WTC11 (cell line): ENCODE data around the gene KICS2. TPM values are rescaled to one million over a fixed set of nuclear protein-coding genes. Genes with fewer than 3 reads are reported as not detected.

Experiments
- ATAC-seq: fragments of 200-7000 bp; cut with Tn5 transposase; 2 replicates; pipeline ENCODE4 v1.10.0; 2021; ENCODE audit warnings: mild to moderate bottlenecking, moderate library complexity
- CTCF ChIA-PET: fragments of 300-600 bp; sonication (Branson Sonifier 250); formaldehyde crosslinking; loops from one replicate; lab custom pipeline; 2021; ENCODE audit warnings: antibody characterized with exemption; lab: Charles Lee
- POLR2A ChIA-PET: fragments of 350-600 bp; sonication (Branson Sonifier 250); formaldehyde crosslinking; loops from one replicate; lab custom pipeline; 2021; ENCODE audit warnings: antibody characterized with exemption; lab: Charles Lee
- DNase-seq: peaks from one replicate; pipeline ENCODE4 v3.0.0; 2021; ENCODE audit warnings: low spot score
- H3K27ac Mint-ChIP-seq: 2 replicates; pipeline ENCODE4 v1.8.0; 2021; ENCODE audit warnings: mixed read lengths
- H3K27me3 Mint-ChIP-seq: 2 replicates; pipeline ENCODE4 v1.8.0; 2021; ENCODE audit warnings: low read depth, mild to moderate bottlenecking, moderate library complexity, mixed read lengths
- H3K36me3 Mint-ChIP-seq: 2 replicates; pipeline ENCODE4 v1.8.0; 2021; ENCODE audit warnings: mixed read lengths
- H3K4me1 Mint-ChIP-seq: 2 replicates; pipeline ENCODE4 v1.8.0; 2022; ENCODE audit warnings: mixed read lengths
- H3K4me3 Mint-ChIP-seq: 2 replicates; pipeline ENCODE4 v1.8.0; 2021; ENCODE audit warnings: mild to moderate bottlenecking, moderate library complexity, mixed read lengths
- H3K9me3 Mint-ChIP-seq: 2 replicates; pipeline ENCODE4 v1.8.0; 2021; ENCODE audit warnings: mixed read lengths
- GABPB1 ChIP-seq: sonication (generic); formaldehyde crosslinking; IDR thresholded peaks from 2 replicates; pipeline ENCODE4 v1.8.1; 2023; ENCODE audit warnings: mild to moderate bottlenecking, missing genetic modification reagents
- JUN ChIP-seq: sonication (generic); formaldehyde crosslinking; IDR thresholded peaks from 2 replicates; pipeline ENCODE4 v1.8.0; 2023; ENCODE audit warnings: mild to moderate bottlenecking, missing genetic modification reagents
- NFE2L1 ChIP-seq: sonication (generic); formaldehyde crosslinking; IDR thresholded peaks from 2 replicates; pipeline ENCODE4 v1.8.1; 2023; ENCODE audit warnings: missing genetic modification reagents
- OVOL2 ChIP-seq: fragments of 250-450 bp; sonication (Bioruptor Pico); IDR thresholded peaks from 2 replicates; pipeline ENCODE4 v1.9.0; 2021; ENCODE audit warnings: mild to moderate bottlenecking, borderline replicate concordance
- SMAD4 ChIP-seq: sonication (generic); formaldehyde crosslinking; IDR thresholded peaks from 2 replicates; pipeline ENCODE4 v1.8.0; 2022; ENCODE audit warnings: mild to moderate bottlenecking, missing genetic modification reagents
- ZNF232 ChIP-seq: sonication (generic); formaldehyde crosslinking; IDR thresholded peaks from 2 replicates; pipeline ENCODE4 v1.8.0; 2022; ENCODE audit warnings: mild to moderate bottlenecking, missing genetic modification reagents
- ZNF671 ChIP-seq: fragments of 250-450 bp; sonication (Bioruptor Pico); IDR thresholded peaks from 2 replicates; pipeline ENCODE4 v1.8.0; 2021; ENCODE audit warnings: mild to moderate bottlenecking
- total RNA-seq: library from RNA; stranded (reverse); gene quantifications from 3 replicates; pipeline ENCODE4 v1.2.3, GENCODE V29; 2021
- TF ChIP-seq, protein P1 (sequence below): sonication (generic); formaldehyde crosslinking; IDR thresholded peaks from 2 replicates; pipeline ENCODE4 v1.8.0; 2023; ENCODE audit warnings: missing genetic modification reagents, mild to moderate bottlenecking, borderline replicate concordance
- TF ChIP-seq, protein P2 (sequence below): sonication (generic); formaldehyde crosslinking; IDR thresholded peaks from 2 replicates; pipeline ENCODE4 v1.8.1; 2023; ENCODE audit warnings: mild to moderate bottlenecking, missing genetic modification reagents, moderate library complexity
- TF ChIP-seq, protein P3 (sequence below): sonication (generic); formaldehyde crosslinking; IDR thresholded peaks from 2 replicates; pipeline ENCODE4 v1.8.0; 2022; ENCODE audit warnings: mild to moderate bottlenecking, missing genetic modification reagents
- TF ChIP-seq, protein P4 (sequence below): sonication (generic); formaldehyde crosslinking; IDR thresholded peaks from 2 replicates; pipeline ENCODE4 v1.8.0; 2023; ENCODE audit warnings: missing genetic modification reagents
- TF ChIP-seq, protein P5 (sequence below): fragments of 200-600 bp; IDR thresholded peaks from 2 replicates; pipeline ENCODE4 v1.8.0; 2022; ENCODE audit warnings: antibody characterized with exemption
- TF ChIP-seq, protein P6 (sequence below): fragments of 250-450 bp; sonication (Bioruptor Pico); IDR thresholded peaks from 2 replicates; pipeline ENCODE4 v1.9.0; 2021; ENCODE audit warnings: mild to moderate bottlenecking, borderline replicate concordance
- TF ChIP-seq, protein P7 (sequence below): sonication (generic); formaldehyde crosslinking; IDR thresholded peaks from 2 replicates; pipeline ENCODE4 v1.8.0; 2022; ENCODE audit warnings: missing genetic modification reagents
- TF ChIP-seq, protein P8 (sequence below): fragments of 250-450 bp; sonication (Bioruptor Pico); IDR thresholded peaks from 2 replicates; pipeline ENCODE4 v1.8.0; 2021; ENCODE audit warnings: mild to moderate bottlenecking
- TF ChIP-seq, protein P9 (sequence below): sonication (generic); formaldehyde crosslinking; IDR thresholded peaks from 2 replicates; pipeline ENCODE4 v1.8.1; 2022; ENCODE audit warnings: mild to moderate bottlenecking, moderate library complexity, missing genetic modification reagents

Gene KICS2
- total RNA-seq, 1 experiment from 2014 or later: 10.7 TPM

DNA sequence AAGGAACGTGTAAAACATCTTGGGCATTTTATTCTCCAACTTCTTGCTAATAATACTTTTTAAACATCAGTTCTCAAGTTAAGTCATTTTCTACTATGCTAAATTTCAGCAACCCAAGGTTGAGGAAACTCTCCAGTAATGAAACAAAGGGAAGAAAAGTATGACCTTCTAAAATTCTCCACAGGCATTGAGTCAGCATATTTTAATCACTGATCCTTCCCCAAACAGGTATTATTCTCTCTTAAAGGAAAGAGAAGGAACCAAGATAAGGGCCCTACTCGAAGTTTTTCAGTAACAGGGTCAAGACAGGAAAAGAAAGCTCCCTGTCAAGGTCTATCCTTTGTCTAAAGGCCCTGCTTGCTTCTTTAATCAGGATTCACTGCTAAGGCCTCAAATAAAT, 3.0 kb downstream of the KICS2 start:
- Mint-ChIP-seq H3K27ac (peak overlapping the region; percentile 91), H3K4me3 (peak overlapping the region; percentile 26), H3K36me3 (no peaks in the 10 kb centered on the region), H3K27me3 (no peaks in the 10 kb centered on the region), H3K9me3 (no peaks in the 10 kb centered on the region), H3K4me1 (peaks cover 34% of the 10 kb centered on the region)
- POLR2A ChIA-PET: interaction anchor here (1.0 kb wide), 1 partner anchor 185 kb away, joined by 4 read pairs; the partner anchor contains the start of gene XPOT
- DNase-seq (no peak), ATAC-seq (no peak)
- TF ChIP-seq JUN: no peak
- TF ChIP-seq OVOL2 (CRISPR knock-in tag): no peak
- TF ChIP-seq, protein P1, sequence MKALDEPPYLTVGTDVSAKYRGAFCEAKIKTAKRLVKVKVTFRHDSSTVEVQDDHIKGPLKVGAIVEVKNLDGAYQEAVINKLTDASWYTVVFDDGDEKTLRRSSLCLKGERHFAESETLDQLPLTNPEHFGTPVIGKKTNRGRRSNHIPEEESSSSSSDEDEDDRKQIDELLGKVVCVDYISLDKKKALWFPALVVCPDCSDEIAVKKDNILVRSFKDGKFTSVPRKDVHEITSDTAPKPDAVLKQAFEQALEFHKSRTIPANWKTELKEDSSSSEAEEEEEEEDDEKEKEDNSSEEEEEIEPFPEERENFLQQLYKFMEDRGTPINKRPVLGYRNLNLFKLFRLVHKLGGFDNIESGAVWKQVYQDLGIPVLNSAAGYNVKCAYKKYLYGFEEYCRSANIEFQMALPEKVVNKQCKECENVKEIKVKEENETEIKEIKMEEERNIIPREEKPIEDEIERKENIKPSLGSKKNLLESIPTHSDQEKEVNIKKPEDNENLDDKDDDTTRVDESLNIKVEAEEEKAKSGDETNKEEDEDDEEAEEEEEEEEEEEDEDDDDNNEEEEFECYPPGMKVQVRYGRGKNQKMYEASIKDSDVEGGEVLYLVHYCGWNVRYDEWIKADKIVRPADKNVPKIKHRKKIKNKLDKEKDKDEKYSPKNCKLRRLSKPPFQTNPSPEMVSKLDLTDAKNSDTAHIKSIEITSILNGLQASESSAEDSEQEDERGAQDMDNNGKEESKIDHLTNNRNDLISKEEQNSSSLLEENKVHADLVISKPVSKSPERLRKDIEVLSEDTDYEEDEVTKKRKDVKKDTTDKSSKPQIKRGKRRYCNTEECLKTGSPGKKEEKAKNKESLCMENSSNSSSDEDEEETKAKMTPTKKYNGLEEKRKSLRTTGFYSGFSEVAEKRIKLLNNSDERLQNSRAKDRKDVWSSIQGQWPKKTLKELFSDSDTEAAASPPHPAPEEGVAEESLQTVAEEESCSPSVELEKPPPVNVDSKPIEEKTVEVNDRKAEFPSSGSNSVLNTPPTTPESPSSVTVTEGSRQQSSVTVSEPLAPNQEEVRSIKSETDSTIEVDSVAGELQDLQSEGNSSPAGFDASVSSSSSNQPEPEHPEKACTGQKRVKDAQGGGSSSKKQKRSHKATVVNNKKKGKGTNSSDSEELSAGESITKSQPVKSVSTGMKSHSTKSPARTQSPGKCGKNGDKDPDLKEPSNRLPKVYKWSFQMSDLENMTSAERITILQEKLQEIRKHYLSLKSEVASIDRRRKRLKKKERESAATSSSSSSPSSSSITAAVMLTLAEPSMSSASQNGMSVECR (CRISPR knock-in tag): no peak
- TF ChIP-seq ZNF671 (CRISPR knock-in tag): no peak
- TF ChIP-seq, protein P2, sequence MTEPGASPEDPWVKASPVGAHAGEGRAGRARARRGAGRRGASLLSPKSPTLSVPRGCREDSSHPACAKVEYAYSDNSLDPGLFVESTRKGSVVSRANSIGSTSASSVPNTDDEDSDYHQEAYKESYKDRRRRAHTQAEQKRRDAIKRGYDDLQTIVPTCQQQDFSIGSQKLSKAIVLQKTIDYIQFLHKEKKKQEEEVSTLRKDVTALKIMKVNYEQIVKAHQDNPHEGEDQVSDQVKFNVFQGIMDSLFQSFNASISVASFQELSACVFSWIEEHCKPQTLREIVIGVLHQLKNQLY (CRISPR knock-in tag): no peak
- TF ChIP-seq, protein P3, sequence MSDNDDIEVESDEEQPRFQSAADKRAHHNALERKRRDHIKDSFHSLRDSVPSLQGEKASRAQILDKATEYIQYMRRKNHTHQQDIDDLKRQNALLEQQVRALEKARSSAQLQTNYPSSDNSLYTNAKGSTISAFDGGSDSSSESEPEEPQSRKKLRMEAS: no peak
- TF ChIP-seq, protein P4, sequence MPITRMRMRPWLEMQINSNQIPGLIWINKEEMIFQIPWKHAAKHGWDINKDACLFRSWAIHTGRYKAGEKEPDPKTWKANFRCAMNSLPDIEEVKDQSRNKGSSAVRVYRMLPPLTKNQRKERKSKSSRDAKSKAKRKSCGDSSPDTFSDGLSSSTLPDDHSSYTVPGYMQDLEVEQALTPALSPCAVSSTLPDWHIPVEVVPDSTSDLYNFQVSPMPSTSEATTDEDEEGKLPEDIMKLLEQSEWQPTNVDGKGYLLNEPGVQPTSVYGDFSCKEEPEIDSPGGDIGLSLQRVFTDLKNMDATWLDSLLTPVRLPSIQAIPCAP (CRISPR knock-in tag): no peak
- no peak for TF ChIP-seq SMAD4 (CRISPR knock-in tag)
- TF ChIP-seq, protein P5, sequence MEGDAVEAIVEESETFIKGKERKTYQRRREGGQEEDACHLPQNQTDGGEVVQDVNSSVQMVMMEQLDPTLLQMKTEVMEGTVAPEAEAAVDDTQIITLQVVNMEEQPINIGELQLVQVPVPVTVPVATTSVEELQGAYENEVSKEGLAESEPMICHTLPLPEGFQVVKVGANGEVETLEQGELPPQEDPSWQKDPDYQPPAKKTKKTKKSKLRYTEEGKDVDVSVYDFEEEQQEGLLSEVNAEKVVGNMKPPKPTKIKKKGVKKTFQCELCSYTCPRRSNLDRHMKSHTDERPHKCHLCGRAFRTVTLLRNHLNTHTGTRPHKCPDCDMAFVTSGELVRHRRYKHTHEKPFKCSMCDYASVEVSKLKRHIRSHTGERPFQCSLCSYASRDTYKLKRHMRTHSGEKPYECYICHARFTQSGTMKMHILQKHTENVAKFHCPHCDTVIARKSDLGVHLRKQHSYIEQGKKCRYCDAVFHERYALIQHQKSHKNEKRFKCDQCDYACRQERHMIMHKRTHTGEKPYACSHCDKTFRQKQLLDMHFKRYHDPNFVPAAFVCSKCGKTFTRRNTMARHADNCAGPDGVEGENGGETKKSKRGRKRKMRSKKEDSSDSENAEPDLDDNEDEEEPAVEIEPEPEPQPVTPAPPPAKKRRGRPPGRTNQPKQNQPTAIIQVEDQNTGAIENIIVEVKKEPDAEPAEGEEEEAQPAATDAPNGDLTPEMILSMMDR: no peak
- TF ChIP-seq ZNF232 (CRISPR knock-in tag): no peak
- TF ChIP-seq, all 79 proteins: peak for 0
- CTCF ChIA-PET: interaction anchor here (1.0 to 1.2 kb wide), 2 partner anchors 38 to 376 kb away, joined by 3 read pairs; no protein-coding TSS in a partner anchor

DNA sequence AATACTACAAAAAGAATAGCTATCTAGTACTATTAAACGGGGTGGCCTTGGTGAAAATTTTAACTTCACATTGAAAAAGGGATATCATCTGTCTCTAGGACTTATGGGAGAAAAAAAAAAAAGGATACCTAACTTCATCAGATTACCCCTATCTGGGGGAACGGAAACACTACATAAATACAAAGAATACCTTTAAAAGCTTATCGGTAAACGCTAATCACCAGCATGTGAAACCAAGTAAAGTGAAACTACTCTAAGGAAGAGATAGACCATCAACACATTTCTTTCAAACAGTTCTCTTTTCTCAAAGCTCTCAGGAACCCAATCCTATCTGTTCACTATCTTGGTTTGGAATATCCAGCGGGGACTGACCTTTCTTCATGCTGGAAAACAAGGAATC, 3.5 kb downstream of the KICS2 start:
- peaks cover 34% of the 10 kb centered on the region for H3K4me1 Mint-ChIP-seq
- ATAC-seq: no peak
- no peaks in the 10 kb centered on the region for H3K27me3 Mint-ChIP-seq
- H3K4me3 Mint-ChIP-seq: no peak overlapping the region
- no peaks in the 10 kb centered on the region for H3K9me3 Mint-ChIP-seq
- DNase-seq: no peak
- peak overlapping the region; percentile 77 for H3K27ac Mint-ChIP-seq
- no peaks in the 10 kb centered on the region; the same call in 1 of the 2 replicates for H3K36me3 Mint-ChIP-seq
- ChIA-PET POLR2A (interaction anchor here (1.0 kb wide), 1 partner anchor 185 kb away, joined by 4 read pairs; the partner anchor contains the start of gene XPOT), CTCF (interaction anchor here (0.6 to 1.2 kb wide), 3 partner anchors 38 to 375 kb away, joined by 3 to 4 read pairs (median 3); no protein-coding TSS in a partner anchor)
- TF ChIP-seq, protein P6, sequence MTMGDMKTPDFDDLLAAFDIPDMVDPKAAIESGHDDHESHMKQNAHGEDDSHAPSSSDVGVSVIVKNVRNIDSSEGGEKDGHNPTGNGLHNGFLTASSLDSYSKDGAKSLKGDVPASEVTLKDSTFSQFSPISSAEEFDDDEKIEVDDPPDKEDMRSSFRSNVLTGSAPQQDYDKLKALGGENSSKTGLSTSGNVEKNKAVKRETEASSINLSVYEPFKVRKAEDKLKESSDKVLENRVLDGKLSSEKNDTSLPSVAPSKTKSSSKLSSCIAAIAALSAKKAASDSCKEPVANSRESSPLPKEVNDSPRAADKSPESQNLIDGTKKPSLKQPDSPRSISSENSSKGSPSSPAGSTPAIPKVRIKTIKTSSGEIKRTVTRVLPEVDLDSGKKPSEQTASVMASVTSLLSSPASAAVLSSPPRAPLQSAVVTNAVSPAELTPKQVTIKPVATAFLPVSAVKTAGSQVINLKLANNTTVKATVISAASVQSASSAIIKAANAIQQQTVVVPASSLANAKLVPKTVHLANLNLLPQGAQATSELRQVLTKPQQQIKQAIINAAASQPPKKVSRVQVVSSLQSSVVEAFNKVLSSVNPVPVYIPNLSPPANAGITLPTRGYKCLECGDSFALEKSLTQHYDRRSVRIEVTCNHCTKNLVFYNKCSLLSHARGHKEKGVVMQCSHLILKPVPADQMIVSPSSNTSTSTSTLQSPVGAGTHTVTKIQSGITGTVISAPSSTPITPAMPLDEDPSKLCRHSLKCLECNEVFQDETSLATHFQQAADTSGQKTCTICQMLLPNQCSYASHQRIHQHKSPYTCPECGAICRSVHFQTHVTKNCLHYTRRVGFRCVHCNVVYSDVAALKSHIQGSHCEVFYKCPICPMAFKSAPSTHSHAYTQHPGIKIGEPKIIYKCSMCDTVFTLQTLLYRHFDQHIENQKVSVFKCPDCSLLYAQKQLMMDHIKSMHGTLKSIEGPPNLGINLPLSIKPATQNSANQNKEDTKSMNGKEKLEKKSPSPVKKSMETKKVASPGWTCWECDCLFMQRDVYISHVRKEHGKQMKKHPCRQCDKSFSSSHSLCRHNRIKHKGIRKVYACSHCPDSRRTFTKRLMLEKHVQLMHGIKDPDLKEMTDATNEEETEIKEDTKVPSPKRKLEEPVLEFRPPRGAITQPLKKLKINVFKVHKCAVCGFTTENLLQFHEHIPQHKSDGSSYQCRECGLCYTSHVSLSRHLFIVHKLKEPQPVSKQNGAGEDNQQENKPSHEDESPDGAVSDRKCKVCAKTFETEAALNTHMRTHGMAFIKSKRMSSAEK (CRISPR knock-in tag): no peak
- TF ChIP-seq, protein P7, sequence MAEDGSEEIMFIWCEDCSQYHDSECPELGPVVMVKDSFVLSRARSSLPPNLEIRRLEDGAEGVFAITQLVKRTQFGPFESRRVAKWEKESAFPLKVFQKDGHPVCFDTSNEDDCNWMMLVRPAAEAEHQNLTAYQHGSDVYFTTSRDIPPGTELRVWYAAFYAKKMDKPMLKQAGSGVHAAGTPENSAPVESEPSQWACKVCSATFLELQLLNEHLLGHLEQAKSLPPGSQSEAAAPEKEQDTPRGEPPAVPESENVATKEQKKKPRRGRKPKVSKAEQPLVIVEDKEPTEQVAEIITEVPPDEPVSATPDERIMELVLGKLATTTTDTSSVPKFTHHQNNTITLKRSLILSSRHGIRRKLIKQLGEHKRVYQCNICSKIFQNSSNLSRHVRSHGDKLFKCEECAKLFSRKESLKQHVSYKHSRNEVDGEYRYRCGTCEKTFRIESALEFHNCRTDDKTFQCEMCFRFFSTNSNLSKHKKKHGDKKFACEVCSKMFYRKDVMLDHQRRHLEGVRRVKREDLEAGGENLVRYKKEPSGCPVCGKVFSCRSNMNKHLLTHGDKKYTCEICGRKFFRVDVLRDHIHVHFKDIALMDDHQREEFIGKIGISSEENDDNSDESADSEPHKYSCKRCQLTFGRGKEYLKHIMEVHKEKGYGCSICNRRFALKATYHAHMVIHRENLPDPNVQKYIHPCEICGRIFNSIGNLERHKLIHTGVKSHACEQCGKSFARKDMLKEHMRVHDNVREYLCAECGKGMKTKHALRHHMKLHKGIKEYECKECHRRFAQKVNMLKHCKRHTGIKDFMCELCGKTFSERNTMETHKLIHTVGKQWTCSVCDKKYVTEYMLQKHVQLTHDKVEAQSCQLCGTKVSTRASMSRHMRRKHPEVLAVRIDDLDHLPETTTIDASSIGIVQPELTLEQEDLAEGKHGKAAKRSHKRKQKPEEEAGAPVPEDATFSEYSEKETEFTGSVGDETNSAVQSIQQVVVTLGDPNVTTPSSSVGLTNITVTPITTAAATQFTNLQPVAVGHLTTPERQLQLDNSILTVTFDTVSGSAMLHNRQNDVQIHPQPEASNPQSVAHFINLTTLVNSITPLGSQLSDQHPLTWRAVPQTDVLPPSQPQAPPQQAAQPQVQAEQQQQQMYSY: no peak
- TF ChIP-seq, protein P8, sequence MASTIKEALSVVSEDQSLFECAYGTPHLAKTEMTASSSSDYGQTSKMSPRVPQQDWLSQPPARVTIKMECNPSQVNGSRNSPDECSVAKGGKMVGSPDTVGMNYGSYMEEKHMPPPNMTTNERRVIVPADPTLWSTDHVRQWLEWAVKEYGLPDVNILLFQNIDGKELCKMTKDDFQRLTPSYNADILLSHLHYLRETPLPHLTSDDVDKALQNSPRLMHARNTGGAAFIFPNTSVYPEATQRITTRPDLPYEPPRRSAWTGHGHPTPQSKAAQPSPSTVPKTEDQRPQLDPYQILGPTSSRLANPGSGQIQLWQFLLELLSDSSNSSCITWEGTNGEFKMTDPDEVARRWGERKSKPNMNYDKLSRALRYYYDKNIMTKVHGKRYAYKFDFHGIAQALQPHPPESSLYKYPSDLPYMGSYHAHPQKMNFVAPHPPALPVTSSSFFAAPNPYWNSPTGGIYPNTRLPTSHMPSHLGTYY: no peak
- TF ChIP-seq GABPB1 (CRISPR knock-in tag) (no peak), NFE2L1 (CRISPR knock-in tag) (no peak)
- TF ChIP-seq, protein P9, sequence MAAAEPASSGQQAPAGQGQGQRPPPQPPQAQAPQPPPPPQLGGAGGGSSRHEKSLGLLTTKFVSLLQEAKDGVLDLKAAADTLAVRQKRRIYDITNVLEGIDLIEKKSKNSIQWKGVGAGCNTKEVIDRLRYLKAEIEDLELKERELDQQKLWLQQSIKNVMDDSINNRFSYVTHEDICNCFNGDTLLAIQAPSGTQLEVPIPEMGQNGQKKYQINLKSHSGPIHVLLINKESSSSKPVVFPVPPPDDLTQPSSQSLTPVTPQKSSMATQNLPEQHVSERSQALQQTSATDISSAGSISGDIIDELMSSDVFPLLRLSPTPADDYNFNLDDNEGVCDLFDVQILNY (CRISPR knock-in tag): no peak
